ENCODE measurements around the gene NDUFS2.

- TF ChIP-seq, protein P1, sequence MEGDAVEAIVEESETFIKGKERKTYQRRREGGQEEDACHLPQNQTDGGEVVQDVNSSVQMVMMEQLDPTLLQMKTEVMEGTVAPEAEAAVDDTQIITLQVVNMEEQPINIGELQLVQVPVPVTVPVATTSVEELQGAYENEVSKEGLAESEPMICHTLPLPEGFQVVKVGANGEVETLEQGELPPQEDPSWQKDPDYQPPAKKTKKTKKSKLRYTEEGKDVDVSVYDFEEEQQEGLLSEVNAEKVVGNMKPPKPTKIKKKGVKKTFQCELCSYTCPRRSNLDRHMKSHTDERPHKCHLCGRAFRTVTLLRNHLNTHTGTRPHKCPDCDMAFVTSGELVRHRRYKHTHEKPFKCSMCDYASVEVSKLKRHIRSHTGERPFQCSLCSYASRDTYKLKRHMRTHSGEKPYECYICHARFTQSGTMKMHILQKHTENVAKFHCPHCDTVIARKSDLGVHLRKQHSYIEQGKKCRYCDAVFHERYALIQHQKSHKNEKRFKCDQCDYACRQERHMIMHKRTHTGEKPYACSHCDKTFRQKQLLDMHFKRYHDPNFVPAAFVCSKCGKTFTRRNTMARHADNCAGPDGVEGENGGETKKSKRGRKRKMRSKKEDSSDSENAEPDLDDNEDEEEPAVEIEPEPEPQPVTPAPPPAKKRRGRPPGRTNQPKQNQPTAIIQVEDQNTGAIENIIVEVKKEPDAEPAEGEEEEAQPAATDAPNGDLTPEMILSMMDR (IDR thresholded peaks at IDR 0.05): no peak
- peak; percentile 33 for TF ChIP-seq EZH2 (IDR thresholded peaks at IDR 0.05; ENCODE audit: borderline replicate concordance, insufficient read depth, low read depth, low read length, poor library complexity, severe bottlenecking)
Observed at GRCh38 chr1:161258439-161259344, 56.5 kb downstream of the NDUFS2 start, which contains the start of gene PCP4L1.

Data from B cell (primary cell).